HG03354 (cell line): Measurements from ENCODE around the gene TYRO3.

Experiments used
- ATAC-seq: cut with Tn5 transposase; IDR thresholded peaks from one replicate; pipeline ENCODE4 v1.9.1; 2021; ENCODE audit warnings: mild to moderate bottlenecking; ENCODE audit not compliant: unreplicated experiment, poor library complexity, severe bottlenecking

TYRO3 gene

DNA sequence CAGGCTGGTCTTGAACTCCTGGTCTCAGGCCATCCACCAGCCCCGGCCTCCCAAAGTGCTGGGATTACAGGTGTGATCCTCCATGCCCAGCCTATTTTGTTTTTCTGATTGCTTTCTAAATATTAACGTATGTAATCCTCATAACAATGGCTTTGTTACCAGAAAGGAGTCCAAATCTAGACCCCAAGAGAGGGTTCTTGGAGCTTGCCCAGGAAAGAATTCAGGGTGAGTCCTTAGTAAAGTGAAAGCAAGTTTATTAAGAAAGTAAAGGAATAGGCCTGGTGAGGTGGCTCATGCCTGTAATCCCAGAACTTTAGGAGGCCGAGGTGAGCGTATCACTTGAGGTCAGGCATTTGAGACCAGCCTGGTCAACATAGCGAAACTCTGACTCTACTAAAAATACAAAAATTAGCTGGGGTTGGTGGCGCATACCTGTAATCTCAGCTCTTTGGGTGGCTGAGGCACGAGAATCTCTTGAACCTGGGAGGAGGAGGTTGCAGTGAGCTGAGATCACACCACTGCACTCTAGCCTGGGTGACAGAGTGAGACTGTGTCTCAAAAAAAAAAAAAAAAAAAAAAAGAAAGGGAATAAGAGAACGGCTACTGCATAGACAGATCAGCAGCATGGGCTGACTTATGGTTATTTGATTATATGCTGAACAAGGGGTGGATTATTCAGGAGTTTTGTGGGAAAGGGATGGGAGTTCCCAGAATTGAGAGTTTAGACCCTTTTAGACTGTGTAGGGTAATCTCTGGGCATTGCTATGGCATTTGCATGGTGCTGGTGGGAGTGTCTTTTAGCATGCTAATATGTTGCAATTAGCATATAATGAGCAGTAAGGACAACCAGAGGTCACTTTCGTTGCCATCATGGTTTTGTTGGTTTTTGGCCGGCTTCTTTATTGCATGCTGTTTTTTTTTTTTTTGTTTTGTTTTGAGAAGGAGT, 36.1 kb downstream of the TYRO3 start:
- no peak for ATAC-seq

DNA sequence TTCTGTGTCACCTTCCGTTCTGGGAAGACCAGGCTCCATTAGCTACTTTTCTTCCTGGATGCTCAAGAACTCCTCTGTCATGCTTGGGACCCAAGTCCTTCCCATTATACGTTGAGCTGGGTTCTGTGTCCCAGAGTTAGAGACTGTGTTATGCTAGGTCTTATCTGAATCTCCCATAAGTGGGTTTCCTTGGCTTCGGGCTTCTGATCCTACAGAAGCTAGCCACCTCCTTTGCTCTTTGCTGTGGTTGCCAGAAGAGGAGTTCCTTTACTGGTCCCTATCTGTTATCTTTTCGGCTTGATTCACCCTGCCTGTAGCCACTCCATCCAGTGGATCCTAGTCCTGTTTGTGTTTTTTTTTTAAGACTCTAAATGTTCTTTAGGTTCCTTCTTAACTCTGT, 38.0 kb downstream of the TYRO3 start:
- no peak for ATAC-seq

DNA sequence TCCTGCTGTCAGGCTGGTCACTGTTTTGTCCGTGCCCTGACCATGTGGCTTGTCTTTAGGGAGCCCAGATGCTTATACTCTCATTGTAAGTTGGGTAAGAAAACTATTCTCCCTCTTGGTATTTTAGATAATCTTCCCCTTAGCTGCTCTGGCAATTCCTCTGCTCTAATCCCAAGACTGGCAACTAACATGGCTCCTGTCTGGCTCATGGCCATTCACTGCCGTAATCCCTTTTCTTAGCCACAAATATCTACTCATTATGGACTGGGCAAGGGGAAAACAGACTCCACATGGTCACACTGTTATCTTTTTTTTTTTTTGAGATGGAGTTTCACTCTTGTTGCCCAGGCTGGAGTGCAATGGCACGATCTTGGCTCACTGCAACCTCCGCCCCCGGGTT, 38.8 kb downstream of the TYRO3 start:
- ATAC-seq: no peak

DNA sequence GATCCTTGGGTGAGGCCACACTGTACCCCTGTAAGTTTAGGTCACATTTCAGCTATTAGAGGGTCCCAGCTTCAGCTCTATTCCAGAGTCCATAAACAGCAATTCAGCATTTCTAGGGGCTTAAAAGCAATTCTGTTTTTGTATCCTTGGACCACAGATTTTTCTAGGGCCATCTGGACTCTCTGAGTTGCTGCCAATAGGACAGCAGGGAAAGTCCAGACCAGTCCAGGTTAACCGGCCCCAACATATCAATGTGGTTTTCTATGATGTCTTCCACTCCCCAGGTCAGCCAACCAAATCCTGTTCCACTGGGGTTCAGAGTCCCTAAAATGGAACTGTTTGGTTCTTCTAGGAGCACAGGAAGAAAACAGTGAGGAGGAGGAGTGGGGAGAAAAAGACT, 40.0 kb downstream of the TYRO3 start:
- no peak for ATAC-seq

DNA sequence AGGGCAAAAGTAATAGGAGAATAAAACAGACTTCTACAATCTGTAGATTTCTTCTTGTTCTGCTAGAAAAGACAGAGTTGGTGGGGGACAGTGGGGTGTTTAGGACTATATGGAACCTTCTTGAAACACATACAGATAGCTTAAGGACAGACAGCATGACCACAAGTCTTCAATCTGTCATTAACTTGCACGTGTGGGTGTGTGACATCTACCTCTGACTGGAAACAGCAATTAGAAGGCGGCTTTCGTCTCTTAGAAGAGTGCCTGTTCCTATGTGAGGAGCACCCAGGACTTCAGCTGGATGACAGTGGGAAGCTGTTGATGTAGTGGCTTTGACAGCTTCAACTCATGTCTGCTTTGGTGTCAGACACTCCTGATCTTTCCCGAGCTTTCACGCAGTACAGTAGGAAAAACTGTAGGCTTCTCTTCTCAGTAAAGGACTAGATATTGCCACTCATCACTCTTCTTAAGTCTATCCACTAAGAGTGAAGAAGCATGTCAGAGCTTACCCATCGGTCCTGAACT, 44.5 kb downstream of the TYRO3 start:
- ATAC-seq: no peak

DNA sequence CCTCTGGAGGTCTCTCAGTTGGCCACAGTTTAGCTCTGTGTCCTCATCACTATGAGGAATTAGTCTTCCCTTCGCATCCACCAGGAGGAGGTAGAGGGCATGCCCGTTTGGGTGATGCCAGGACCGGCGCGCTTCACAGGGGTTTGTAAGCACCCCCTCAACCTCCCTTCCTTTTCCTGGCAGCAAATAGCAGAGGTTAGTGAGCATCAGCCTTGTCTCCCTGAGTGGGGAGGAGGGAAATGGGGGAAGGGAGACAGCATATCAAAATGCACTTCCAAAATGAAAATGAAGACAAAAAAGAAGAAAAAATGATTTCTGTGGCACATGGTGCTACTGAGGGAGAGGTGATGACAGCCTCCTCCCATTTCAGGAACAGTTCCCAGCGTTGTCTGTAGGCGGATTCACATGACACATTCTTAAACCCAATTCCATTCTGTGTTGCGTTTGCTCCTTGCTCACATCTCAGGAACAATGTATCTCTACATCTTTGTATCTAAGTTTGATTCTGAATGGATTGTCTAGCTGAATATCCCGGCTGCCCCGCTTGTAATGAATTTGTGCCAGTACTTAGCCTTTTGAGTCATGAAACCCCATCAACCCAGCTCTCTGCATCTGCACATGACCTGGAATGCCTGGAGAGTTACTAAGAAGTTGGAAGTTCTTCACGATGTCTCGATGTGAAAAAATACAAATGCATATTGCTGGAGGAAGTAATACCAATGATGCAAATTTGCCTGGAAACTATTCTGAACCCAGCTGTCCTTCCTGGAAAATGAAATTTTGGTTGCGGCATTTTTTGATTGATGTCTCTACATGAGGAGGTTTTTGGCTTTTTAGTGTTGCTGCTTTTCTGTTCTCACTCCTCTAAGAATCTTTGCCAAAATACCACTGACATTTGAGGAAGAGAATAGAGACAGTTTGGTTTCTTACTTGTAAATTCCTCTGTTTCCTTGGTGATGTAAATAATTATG, 45.2 kb downstream of the TYRO3 start:
- ATAC-seq: no peak

DNA sequence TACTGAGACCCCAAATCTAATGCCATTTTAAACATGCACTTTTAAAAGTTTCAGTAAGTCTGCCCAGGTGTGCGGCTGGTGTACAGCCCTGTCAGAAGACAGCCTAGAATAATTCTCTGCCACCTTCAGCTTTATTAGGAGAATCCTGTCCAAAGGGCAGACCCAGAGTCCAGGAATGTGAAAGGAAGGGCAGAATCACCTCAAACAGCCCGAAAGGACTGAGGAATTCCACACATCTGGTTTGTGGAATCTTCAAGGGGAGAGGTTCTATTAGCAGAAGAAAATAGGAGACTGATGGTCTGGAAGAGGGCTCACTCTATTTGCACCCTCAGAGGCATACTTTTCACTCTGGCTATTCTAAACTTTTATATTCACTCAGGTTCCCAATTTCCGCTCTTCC, 46.6 kb downstream of the TYRO3 start:
- no peak for ATAC-seq

DNA sequence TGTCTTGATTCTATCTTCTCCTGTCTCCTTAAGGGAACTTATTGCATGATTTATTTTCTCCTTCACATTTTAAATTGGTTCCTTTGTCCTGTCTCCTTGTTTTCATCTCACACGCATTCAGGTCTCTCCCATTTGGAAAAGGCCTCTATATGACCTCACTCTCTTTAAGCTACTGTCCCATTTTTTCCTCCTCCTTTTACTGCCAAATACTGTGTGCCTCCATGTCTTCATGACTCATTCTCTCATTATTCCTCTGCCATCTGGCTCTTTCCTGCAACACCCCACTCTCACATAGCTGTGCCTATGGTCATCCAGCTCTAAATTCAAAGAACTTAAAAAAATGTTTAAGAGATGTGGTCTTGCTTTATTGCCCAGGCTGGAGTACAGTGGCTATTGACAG, 48.0 kb downstream of the TYRO3 start:
- no peak for ATAC-seq

DNA sequence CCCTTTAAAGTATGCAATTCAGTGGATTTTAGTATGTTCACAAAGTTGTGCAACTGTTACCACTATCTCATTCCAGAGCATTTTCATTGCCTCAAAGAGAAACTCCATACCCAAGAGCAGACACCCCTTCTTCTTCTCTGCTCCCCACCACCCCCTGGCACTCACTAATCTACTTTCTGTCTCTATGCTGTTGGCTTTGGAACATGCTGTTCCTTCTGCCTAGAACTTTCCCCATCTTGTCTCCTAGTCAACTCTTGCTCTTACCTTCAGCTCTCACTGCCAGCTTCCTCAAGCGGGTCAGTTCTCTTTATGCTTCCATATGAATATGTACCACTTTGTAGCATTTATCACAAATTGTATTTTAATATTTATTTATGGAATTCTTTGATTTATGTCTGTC, 50.1 kb downstream of the TYRO3 start:
- no peak for ATAC-seq

DNA sequence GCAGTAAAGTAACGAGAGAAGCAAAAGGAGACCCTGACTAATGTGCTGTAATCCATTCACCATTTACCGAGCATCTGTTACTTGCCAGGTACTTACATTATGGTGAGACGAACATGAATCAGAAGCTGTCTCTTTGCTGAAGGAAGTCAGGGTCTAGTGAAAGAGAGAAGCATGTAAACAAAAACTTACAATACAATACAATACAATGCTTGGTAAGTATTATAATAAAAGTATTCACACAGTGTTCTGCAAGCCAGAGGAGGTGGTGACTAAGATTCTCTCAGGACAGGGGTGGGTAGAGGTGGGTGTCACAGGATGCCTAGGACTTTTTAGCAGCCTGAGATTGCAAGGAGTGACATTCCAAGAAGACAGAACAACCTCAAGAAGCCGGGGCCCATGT, 51.0 kb downstream of the TYRO3 start:
- ATAC-seq: no peak

DNA sequence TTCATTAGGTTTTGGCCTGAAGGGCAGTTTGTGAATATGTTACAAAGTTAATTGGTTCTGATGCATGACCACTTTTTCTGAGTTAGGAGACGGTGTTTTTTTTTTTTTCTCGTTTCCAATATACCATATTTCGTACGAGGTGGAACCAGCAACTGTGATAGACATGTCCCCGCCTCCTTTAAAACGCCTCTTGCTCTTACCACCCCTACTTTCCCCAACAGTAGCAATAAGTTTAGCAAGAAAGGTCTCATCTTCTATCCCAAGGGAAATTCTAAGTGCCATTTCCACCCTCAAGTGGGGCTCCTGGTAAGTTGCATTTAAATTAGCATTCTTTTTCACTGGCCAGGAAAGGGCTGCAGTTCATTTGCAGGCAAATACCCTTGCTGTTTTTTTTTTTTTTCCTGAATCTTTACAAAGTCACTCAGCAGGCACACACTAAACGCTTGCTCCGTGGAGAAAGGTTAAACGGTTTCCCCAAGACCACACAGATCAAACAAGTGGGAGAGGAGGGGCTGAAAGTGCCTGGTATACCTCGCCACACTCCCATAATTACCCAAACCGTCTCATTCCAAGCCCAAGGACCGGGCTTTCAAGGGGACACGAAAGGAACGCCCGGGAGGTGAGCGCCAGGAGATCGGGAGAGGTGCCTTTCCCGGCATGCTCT, 61.7 kb downstream of the TYRO3 start:
- peak; percentile 10 for ATAC-seq

DNA sequence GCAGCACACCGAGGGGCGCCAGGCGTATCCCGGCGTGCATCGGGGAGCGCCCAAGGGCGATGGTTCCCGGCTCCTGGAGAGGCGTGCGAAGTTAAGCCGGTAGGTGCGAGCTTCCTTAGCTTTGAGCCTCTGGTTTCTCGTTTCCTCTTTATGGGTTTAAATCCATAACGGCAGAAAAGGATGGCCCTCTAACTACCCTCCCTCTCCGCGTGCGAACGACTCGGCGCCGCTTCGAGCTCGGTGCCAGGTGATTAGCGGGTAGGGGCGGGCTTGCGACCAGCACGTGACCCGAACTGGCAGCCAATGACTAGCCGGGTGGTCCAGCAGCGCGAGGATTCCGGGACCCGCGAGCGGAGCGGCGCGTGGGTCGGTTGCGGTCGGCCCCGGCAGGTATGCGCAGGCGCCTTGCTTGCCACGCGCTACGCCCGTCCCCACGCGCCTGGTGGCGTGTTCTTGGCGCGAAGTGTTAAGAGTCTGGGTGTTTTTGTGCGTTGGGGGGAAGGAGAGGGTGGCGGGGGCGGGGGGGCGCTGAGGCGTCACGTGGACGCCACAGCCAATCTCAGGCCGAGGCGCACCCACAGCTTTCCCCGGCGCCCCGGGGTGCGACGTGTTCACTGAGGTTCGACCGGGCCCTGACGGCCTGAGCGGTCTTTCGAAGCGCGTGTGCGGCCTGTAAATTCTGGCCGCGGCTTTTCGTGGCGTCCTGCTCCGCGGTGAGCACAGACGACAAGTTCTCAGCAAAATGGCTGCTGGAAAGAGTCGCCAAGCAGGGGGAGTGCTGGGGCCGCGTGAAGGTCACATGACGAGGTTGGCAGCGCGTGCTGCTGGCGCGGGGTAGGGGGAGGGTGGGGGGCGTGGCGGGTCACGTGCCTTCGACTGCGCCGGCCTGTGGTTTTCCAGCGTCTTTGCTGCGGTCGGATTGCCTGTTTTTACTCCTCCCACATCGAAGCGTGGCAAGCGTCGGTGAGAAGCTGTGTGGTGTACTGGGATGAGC, 62.5 kb downstream of the TYRO3 start:
- ATAC-seq: peak; percentile 72

DNA sequence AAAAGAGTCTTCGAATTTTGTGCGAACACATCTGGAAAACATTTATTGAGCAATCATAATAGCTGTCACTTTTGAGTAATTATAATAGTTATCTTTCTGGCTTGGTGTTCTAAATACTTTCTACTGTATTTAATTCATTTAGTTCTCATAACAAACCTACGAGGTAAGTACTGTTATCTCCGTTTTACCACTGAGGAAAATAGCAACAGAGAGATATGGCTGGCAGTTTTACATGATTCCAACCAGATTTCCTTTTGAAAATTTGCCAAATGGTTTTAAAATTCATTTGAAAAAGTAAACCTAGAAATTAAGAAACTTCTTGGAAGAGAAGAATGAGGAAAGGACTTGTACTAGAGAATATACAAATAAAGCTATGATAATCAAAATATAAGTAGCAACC, 63.9 kb downstream of the TYRO3 start:
- no peak for ATAC-seq

DNA sequence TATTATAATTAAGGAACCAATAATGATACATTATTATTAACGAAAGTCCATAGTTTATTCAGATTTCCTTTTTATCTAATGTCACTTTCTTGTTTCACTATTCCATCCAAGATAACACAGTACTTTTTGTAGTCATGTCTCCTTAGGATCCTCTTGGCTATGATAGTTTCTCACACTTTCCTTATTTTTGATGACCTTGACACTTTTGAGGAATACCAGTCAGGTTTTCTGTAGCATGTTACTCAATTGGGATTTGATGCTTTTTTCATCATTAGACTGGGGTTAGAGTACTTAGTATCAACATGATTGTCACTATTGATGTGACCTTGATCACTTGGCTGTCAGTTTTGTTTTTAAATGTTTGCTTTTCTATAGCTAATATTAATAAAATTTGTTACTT, 68.2 kb downstream of the TYRO3 start:
- no peak for ATAC-seq

DNA sequence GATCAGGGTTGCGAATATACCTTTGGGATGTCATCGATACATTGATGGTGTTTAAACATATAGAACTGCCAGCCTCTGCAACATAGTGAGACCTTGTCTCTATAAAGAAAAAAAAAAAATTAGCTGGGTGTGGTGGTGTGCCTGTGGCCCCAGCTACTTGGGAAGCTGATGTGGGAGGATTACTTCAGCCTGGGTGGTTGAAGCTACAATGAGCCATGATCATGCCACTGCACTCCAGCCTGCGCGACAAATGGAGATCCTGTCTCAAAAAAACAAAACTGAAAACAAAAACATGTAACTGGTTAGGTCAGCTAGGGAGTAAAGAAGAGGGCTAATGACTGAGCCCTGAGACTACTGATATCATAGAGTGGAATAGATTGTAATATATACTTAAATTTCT, 70.5 kb downstream of the TYRO3 start:
- no peak for ATAC-seq

DNA sequence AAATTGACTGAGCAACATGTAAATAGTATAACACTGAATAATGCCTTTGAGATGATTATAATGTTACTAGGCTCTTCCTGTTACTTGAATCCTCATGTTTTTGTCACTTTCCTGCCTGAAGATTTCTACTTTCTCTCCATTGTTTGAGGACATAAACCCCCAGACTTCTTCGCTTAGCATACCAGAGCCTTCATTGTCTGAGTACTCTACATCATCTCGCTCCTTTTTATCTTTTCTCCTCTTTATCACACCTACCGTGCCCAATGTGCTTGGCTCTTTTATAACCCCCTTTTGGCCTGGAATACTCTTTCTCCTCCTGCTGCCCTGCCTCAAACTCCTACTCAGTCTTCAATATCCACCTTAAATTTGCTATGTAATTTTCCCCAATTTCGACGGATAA, 70.9 kb downstream of the TYRO3 start:
- ATAC-seq: no peak

DNA sequence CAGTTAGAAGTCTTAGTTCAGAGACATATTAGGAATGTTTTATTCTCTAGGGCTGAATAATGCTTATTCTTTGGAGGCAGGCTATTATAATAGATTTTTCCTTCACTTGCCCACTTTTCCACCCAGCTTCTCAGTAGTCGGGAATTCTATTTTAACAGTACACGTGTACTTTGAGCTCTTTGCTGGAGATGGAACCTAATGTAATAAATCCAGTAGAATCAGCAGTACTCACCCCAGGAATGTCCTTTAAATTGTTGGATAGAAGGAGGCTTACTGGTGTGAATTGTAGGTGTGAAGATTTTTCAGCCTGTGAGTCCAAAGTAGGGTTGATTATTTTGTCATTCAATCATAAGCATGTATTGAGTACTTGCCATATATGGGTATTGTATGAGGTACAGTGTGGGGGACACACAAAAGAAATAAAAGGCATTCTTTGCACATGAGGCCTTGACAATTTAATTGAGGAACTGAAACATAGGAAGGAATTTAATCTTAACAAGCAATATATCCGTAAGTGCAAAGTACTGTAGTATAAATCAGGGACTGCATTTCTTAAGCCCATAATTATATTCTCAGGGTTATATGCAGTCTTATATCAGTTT, 71.7 kb downstream of the TYRO3 start:
- no peak for ATAC-seq

DNA sequence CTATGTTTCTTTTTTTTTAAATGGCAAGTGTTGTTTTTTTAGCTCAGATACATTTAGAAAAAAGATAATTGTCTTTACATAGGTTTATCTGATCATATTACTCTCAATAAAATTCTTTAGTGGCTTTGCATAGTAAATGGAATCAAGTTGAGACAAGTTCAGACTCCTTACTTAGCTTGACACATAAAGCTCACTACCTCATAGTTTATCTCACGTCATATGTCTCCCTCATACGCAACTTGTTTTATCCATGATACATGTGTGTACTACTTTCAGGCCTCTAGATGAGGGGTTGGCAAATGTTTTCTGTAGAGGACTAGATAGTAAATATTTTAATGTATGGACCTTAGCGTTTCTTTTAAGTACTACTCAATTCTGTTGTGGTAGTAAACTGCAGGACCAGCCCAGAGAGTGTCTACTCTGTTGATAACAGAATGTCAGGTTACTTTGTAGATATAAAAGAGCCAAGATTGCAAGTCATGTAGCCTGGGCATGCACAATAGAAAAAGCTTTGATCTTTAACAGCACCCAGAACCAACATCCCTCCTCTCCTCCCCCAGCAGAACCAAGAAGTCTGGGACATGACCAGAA, 73.0 kb downstream of the TYRO3 start:
- no peak for ATAC-seq
